ENCODE data around the gene GNAI3. TPM values are rescaled to one million over a fixed set of nuclear protein-coding genes. Genes with fewer than 3 reads are reported as not detected.

The GNAI3 gene
- total and polyA plus RNA-seq, 2 of the 8 experiments (the other 6 are each of a cell fraction or from before 2014, with no cell fraction given): 4.0 to 9.8 TPM

GRCh38 chr1:109641861-109642260 lies 93.4 kb downstream of the GNAI3 start:
- H3K18ac ChIP-seq (ENCODE audit: extremely low read depth, low read length): no peak overlapping the region
- H4K91ac ChIP-seq (replicated peaks; ENCODE audit: insufficient read length, low read length): no peak overlapping the region
- H3K4me1 ChIP-seq (replicated peaks in 1 of 4; ENCODE audit: control insufficient read depth in 3 of 4, insufficient read depth in 4 of 4, low read length in 3 of 4): no peaks in the 10 kb centered on the region; a peak in 1 of 7 replicates
- H3K27me3 ChIP-seq (replicated peaks in 1 of 4; ENCODE audit: control insufficient read depth in 3 of 4, extremely low read depth in 1 of 4, insufficient read depth in 3 of 4, low read length in 3 of 4): no peaks in the 10 kb centered on the region; a peak in 2 of 7 replicates
- ChIA-PET CTCF (ENCODE audit: partially characterized antibody) (interaction anchor here (1.0 to 10.7 kb wide), 27 partner anchors 11 to 342 kb away, joined by 3 to 293 read pairs (median 14); partner anchors contain the start of genes AHCYL1, EPS8L3, GSTM1 and GSTM2), POLR2A (ENCODE audit: partially characterized antibody) (no interaction called here)
- H3K9ac ChIP-seq (replicated peaks in 1 of 4; ENCODE audit: extremely low read depth in 1 of 4, low read depth in 3 of 4, low read length in 3 of 4): no peak overlapping the region
- H2BK120ac ChIP-seq (replicated peaks; ENCODE audit: low read depth, low read length): no peak overlapping the region
- H3K4ac ChIP-seq (replicated peaks; ENCODE audit: insufficient read length, low read depth, low read length): no peak overlapping the region
- no peaks in the 10 kb centered on the region for H3K23me2 ChIP-seq (ENCODE audit: low read depth, low read length)
- H2AK5ac ChIP-seq (ENCODE audit: low read depth, low read length): no peak overlapping the region
- FAIRE-seq (no peak), DNase-seq (ENCODE audit: low read depth in 1 of 2, low spot score in 2 of 2) (no peak)
- no peak overlapping the region for H3K14ac ChIP-seq (ENCODE audit: insufficient read length)
- no peaks in the 10 kb centered on the region for H4K20me1 ChIP-seq (replicated peaks in 1 of 2; ENCODE audit: control insufficient read depth in 1 of 2, insufficient read depth in 2 of 2, low read length in 2 of 2)
- 71% methylated on average over 2 of the region's 2 CpGs; no CpG with 5 or more reads in 1 of the 2 experiments for WGBS, 2 experiments (ENCODE audit: extremely low coverage in 1 of 2, insufficient coverage in 1 of 2, insufficient read length in 1 of 2, insufficient replicate concordance in 2 of 2, low coverage in 1 of 2, low lambda C conversion rate in 2 of 2, missing lambda C conversion rate in 1 of 2)
- H2BK15ac ChIP-seq (ENCODE audit: low read length): no peak overlapping the region
- H4K8ac ChIP-seq (ENCODE audit: extremely low read depth, insufficient read depth, low read length): no peak overlapping the region
- H4K5ac ChIP-seq (ENCODE audit: insufficient read length, low read depth, low read length): no peak overlapping the region
- no peaks in the 10 kb centered on the region for H3K9me3 ChIP-seq (ENCODE audit: insufficient read depth in 2 of 2, low read depth in 1 of 2, low read length in 1 of 2)
- H3K36me3 ChIP-seq (ENCODE audit: control insufficient read depth in 2 of 4, insufficient read depth in 4 of 4, low read length in 3 of 4): no peaks in the 10 kb centered on the region
- H3K56ac ChIP-seq (replicated peaks; ENCODE audit: insufficient read length, low read depth, low read length): no peak overlapping the region
- H2BK5ac ChIP-seq (ENCODE audit: low read depth, low read length): no peak overlapping the region
- H2BK20ac ChIP-seq (ENCODE audit: low read length): no peak overlapping the region
- no peak overlapping the region for H3K4me2 ChIP-seq (ENCODE audit: insufficient read depth in 1 of 2, low read depth in 2 of 2, low read length in 2 of 2)
- H3K79me1 ChIP-seq (ENCODE audit: low read depth, low read length): no peaks in the 10 kb centered on the region
- H3K79me2 ChIP-seq (ENCODE audit: control insufficient read depth in 1 of 2, insufficient read depth in 2 of 2, low read length in 2 of 2): no peaks in the 10 kb centered on the region
- H2BK12ac ChIP-seq (ENCODE audit: low read depth, low read length): no peak overlapping the region
- no peak overlapping the region for H3K23ac ChIP-seq (ENCODE audit: insufficient read length)
- no peak overlapping the region for H3K27ac ChIP-seq (ENCODE audit: low read depth, low read length)
- H3K4me3 ChIP-seq (ENCODE audit: extremely low read depth in 1 of 4, insufficient read depth in 2 of 4, low read depth in 3 of 4, low read length in 4 of 4): no peak overlapping the region
- no peak overlapping the region for H2AFZ ChIP-seq (ENCODE audit: low read length)
- TF ChIP-seq PHF8 (conservative IDR thresholded peaks at IDR 0.05; ENCODE audit: low read depth, low read length): no peak
- TF ChIP-seq CEBPB (IDR thresholded peaks at IDR 0.05; ENCODE audit: low read depth, low read length): no peak
- TF ChIP-seq GTF2F1 (IDR thresholded peaks at IDR 0.05; ENCODE audit: borderline replicate concordance, low read depth, low read length): no peak
- TF ChIP-seq GABPA (IDR thresholded peaks at IDR 0.05; ENCODE audit: borderline replicate concordance, insufficient read depth, low read length): no peak
- no peak for TF ChIP-seq ASH2L (IDR thresholded peaks at IDR 0.05; ENCODE audit: low read length)
- TF ChIP-seq SIX5 (IDR thresholded peaks at IDR 0.05; ENCODE audit: low read depth, low read length): no peak
- no peak for TF ChIP-seq BACH1 (IDR thresholded peaks at IDR 0.05; ENCODE audit: low read length)
- TF ChIP-seq RXRA (IDR thresholded peaks at IDR 0.05; ENCODE audit: insufficient read depth, low read depth, low read length): no peak
- no peak for TF ChIP-seq CHD2 (IDR thresholded peaks at IDR 0.05; ENCODE audit: low read length)
- TF ChIP-seq TEAD4 (IDR thresholded peaks at IDR 0.05; ENCODE audit: low read depth, low read length): no peak
- TF ChIP-seq CBX5 (IDR thresholded peaks at IDR 0.05; ENCODE audit: low read depth, low read length): no peak
- no peak for TF ChIP-seq BRCA1 (IDR thresholded peaks at IDR 0.05; ENCODE audit: low read depth, low read length)
- TF ChIP-seq SIN3A (conservative IDR thresholded peaks at IDR 0.05 in 1 of 2, IDR thresholded peaks at IDR 0.05 in 1 of 2; ENCODE audit: low read depth in 1 of 2, low read length in 2 of 2): no peak
- TF ChIP-seq USF2 (IDR thresholded peaks at IDR 0.05; ENCODE audit: low read length): no peak

Measured in H1 (cell line).